NCI-H774 (cell line): ENCODE results near the gene SYT14.
"Not testable (repeated sequence)": the region's sequence is repeated elsewhere in the genome, so short reads cannot be mapped to it uniquely, and the experiment has no call there.

Experiments used
- DNase-seq: peaks from one replicate; lab custom pipeline; 2025; lab: John Stamatoyannopoulos, UW

The SYT14 gene

GRCh38 chr1:210025870-210026269 lies 87.9 kb downstream of the SYT14 start:
- no peak for DNase-seq

GRCh38 chr1:210027994-210028393 lies 90.0 kb downstream of the SYT14 start:
- no peak for DNase-seq

DNA sequence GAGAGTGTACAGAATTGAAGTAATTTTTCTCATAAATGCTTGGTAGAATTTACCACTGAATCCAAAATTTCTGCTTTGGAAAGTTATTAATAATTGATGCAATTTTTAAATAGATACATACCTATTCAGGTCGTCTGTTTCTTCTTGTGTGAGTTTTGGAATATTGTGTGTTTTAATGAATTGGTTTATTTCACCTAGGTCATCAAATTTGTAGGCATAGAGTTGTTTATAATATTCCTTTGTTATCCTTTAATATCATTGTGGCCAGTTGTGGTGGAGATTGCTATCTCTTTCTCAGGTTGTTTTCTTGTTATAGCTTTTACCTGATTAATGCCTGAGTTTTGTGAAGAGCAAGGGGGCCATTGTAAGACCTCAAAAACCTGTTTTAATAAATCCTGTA lies 93.5 kb downstream of the SYT14 start:
- DNase-seq, result no peak

DNA sequence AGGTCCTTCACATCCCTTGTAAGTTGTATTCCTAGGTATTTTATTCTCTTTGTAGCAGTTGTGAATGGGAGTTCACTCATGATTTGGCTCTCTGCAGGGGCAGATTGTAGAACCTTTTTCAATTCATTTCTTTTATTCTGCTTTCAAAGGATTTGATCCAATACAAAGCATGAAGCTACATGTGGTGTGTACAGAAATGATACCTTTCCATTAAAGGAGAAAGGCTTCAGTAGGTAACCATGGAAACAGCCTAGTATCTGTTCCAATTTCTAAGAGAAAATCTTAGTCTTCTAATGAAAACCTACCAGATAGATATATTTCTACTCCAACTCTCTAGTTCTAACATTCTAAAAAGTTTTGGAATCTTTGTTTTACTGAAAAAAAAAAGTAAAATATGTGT lies 105.0 kb downstream of the SYT14 start:
- no peak for DNase-seq

GRCh38 chr1:210049616-210050015 lies 111.6 kb downstream of the SYT14 start:
- DNase-seq, result no peak

DNA sequence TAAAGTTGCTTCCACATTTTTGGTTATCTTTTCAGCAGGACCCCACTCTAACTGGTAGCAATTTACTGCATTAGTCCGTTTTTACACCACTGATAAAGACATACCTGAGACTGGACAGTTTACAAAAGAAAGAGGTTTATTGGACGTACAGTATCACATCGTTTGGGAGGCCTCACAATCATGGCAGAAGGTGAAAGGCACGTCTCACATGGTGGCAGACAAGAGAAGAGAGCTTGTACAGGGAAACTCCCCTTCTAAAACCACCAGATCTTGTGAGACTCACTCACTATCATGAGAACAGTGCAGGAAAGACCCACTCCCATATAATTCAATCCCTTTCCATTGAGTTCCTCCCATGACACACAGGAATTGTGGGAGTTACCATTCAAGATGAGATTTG lies 112.5 kb downstream of the SYT14 start:
- DNase-seq, result not testable (repeated sequence)

DNA sequence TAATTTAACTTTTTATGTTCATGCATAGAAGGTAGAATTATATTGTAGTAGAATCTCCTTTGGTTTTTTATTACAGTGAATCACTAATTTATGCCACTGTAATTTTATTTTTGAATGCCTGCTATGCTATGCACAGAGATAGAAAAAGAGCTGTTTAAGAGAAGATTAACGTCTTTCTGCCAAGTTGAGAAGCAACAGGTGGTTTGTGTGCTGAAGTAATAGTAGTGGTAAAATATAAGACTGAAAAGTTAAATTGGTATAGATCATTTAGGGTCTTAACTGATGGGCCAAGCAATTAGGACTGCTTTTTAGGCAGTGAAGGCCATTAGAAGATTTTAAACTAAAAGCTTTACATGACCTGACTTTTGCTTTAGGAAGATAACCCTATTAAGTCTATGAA lies 115.1 kb downstream of the SYT14 start:
- no peak for DNase-seq

- DNase-seq, result no peak
Observed at GRCh38 chr1:210057593-210057992, 119.6 kb downstream of the SYT14 start.

- no peak for DNase-seq
Observed at GRCh38 chr1:210061992-210062391, 124.0 kb downstream of the SYT14 start.

DNA sequence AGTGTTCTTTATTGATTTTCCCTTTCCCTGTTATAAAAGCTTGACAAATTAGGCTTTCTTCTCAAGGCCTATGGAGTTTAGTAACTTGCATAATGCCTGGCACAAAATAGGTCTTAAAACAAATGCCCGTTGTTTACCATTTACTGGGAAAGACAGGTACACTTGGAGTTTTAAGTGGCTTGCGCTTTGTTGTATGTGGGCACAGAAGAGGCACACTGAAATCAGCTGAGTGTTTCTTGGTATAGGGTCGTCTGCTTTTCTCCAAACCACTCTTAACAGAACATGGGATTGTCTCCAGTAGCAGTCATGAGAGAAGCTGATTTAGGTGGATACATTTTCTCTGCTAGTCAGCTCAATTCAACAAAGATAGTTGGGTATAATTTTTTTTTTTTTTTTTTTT lies 132.5 kb downstream of the SYT14 start:
- no peak for DNase-seq

GRCh38 chr1:210072129-210072528 lies 134.1 kb downstream of the SYT14 start:
- no peak for DNase-seq

DNA sequence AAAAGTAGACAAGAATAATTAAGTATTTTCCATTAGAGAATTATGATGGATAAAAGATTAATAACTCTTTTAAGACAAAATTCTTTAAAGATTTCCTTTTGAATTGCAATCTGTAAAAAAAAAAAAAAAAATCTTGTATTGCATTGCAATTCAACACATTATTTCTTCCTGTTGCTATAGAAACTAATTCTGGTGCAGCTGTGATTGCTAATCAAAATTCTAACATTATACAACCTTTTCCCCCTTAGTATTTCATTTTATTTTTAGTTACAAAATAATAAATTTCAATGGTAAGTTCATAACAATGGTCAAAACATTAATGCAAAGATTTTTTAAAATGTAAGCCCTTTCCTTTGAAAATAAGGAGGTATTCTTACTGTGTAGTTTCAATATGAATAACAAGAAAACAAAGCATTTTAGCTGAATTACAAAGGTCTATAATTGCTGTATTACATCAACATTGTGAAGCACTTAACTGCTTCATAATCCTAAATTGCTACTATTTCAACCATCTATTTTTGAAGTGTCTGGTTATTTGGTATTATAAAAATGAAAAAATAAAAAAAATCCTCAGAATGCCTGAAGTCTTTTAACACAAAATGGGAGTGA lies 135.0 kb downstream of the SYT14 start:
- DNase-seq, result no peak

- DNase-seq, result no peak
Observed at GRCh38 chr1:210074904-210075303, 136.9 kb downstream of the SYT14 start.

DNA sequence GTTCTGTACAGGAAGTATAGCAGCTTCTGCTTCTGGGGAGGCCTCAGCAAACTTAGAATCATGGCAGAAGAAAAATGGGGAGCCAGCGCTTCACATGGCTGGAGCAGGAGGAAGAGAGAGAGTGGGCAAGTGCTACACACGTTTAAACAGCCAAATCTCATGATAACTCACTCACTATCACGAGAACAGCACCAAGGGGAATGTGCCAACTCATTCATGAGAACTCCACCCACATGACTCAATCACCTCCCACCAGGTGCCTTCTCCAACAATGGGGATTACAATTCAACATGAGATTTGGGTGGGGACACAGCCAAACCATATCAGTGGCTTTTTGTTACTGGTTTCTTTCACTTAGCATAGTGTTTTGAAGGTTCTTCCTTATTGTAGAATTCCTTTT lies 138.6 kb downstream of the SYT14 start:
- no peak for DNase-seq

- DNase-seq, result no peak
Observed at GRCh38 chr1:210081494-210081893, 143.5 kb downstream of the SYT14 start.

DNA sequence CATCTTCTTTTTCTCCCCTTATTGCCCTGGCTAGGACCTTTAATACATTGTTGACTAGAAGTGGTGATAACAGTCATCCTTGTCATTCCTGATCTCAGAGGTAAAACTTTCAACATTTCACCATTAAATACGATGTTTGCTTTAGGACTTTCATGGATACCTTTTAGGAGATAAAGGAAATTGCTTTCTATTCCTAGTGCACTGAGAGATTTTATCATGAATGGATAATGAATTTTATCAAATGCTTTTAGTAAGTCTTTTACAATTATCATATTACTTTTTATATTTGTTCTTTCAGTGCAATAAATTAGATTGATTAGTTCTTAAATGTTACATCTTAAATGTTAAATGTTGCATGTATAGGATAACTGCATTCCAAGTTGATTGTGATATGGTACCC lies 147.3 kb downstream of the SYT14 start:
- no peak for DNase-seq

DNA sequence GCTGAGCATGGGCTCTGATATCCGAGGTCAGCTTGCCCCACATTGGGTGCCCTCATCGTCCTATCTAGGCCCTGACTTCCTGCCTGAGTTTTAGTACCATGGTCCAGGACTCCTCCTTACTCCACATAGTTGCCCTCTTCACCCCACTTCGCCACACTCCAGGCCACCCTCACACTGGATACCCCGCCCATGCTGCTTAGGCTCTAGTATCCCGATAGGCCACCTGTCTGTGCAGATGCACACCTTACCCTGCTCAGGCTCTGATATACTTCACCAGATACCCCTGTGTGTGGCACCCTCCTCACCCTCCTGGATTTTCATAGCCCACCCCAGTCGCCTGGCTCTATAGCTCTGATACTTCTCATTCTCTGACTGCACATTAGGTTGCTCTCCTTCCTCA lies 149.0 kb downstream of the SYT14 start:
- DNase-seq, result no peak

DNA sequence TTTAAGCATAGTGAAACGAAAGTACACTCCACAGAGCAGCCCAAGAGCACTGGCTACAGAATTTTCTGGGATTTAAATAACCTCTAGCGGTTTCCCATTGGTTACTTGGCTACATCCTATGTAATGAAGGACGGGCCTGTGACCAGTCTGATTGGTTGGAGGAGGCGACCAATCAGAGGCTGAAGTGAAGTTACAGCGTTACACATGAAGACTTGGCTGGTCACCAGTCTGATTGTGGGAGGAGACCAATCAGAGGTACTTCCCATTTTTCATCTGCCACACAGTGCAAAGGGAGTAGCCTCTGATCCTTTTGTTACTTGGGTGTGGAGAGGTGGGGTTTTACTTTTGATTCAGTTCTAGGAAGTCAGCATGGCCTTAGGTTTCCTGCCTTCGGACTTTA lies 151.8 kb downstream of the SYT14 start:
- DNase-seq, result no peak

GRCh38 chr1:210092366-210092765 lies 154.3 kb downstream of the SYT14 start:
- no peak for DNase-seq

GRCh38 chr1:210093461-210093860 lies 155.4 kb downstream of the SYT14 start:
- DNase-seq, result no peak

DNA sequence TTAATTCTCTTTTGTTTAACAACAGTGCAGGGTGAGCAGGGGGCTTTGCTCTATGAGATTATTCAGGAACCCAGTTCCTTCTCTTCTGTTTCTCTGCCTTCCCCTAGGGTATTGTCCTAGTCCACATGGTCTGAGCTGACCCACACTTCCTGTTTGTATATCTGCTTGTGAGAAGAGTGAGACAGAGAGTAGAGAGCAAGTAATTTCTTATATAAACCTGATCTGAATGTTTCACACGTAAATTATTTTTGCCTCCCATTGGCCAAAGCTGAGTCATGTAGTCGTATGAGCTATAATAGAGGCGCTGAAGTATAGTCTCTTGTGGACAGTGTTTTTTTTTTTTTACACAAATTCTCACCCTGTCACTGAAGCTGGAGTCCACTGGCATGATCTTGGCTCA lies 160.3 kb downstream of the SYT14 start:
- DNase-seq, result no peak

- DNase-seq, result no peak
Observed at GRCh38 chr1:210099921-210100320, 161.9 kb downstream of the SYT14 start.

DNA sequence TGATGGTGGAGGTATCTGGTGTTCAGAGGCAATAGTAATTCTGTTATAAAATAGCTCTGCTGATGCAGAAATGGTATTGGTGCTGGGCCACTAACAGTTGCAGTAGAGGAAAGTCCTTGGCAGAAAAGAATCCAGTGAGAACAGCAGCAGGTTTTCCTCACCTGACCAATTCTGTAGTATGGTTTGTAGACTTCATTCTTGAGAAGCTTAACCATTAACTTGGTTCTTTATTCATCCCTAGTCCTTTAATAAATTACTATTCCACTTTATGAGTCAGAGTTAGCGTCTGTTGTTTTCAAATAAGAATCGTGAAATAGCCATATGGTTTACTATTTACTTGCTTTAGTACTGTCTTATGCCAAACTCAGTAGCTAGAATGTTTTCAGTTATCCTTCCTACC lies 166.1 kb downstream of the SYT14 start:
- DNase-seq, result no peak

- DNase-seq, result not testable (repeated sequence)
Observed at GRCh38 chr1:210112906-210113305, 174.9 kb downstream of the SYT14 start.

DNA sequence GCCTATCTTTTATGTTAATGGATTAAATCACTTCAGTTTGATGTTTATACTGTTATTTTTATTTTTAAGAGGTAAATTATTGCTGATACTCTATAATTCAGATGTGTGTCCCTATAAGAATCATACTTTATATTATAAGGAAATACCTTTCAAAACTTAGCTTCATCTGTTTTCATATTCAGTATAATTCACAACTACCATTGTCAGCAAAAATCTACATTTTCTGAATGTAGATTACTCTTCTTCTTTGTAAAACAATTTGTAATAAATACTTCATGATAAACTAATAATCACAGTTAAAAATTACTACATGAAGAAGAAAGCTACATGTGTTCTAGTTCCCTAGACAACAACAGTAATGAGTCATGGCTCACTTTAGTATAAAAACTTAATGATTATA lies 179.2 kb downstream of the SYT14 start:
- no peak for DNase-seq
